ENCODE results near the gene TEX51. TPM values are rescaled to one million over a fixed set of nuclear protein-coding genes. Genes with fewer than 3 reads are reported as not detected.

TEX51 gene
- polyA plus RNA-seq, 1 donor = not detected

GRCh38 chr2:126902152-126902835 lies 3.6 kb downstream of the TEX51 start:
- Histone ChIP-seq H3K4me1 (ENCODE audit: control insufficient read depth, insufficient read depth, low read length) (no peaks in the 10 kb centered on the region), H3K27me3 (ENCODE audit: control insufficient read depth, insufficient read depth, low read length) (no peaks in the 10 kb centered on the region), H3K9me3 (ENCODE audit: control insufficient read depth, low read depth, low read length) (no peaks in the 10 kb centered on the region), H3K4me3 (ENCODE audit: low read length) (no peak overlapping the region), H3K36me3 (ENCODE audit: control insufficient read depth, insufficient read depth, low read length) (no peaks in the 10 kb centered on the region), H3K27ac (ENCODE audit: low read length) (no peak overlapping the region)
- DNase-seq = no peak
- WGBS (ENCODE audit: insufficient coverage, low lambda C conversion rate) = no CpG with 5 or more reads among the region's 7 CpGs

GRCh38 chr2:126902859-126903258 lies 4.2 kb downstream of the TEX51 start:
- Histone ChIP-seq H3K27ac (ENCODE audit: low read length) (no peak overlapping the region), H3K27me3 (ENCODE audit: control insufficient read depth, insufficient read depth, low read length) (peaks cover 4% of the 10 kb centered on the region), H3K4me3 (ENCODE audit: low read length) (no peak overlapping the region), H3K36me3 (ENCODE audit: control insufficient read depth, insufficient read depth, low read length) (no peaks in the 10 kb centered on the region), H3K4me1 (ENCODE audit: control insufficient read depth, insufficient read depth, low read length) (no peaks in the 10 kb centered on the region), H3K9me3 (ENCODE audit: control insufficient read depth, low read depth, low read length) (no peaks in the 10 kb centered on the region)
- no peak for DNase-seq
- WGBS (ENCODE audit: insufficient coverage, low lambda C conversion rate) = no CpG with 5 or more reads among the region's 6 CpGs

DNA sequence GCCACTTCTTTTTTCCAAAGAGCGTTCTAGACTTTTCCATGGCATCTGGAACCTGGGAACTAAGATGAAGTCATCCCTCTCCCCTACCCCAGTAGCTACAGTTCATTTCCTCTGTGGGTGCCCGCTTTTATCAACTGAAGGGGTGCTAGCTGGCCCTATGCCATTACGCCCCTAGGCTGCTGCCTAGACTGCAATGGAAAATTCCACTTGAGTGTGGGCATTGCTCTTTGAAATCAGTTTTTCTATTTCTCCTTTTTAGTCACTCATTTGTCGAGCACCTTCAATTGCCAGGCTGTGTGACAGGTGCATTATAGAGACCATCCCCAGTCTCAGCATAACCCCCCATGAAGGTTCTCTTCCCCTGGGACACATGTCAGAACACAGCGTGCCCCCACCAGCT lies 7.3 kb downstream of the TEX51 start:
- Histone ChIP-seq H3K4me1 (ENCODE audit: control insufficient read depth, insufficient read depth, low read length) (no peaks in the 10 kb centered on the region), H3K27me3 (ENCODE audit: control insufficient read depth, insufficient read depth, low read length) (peaks cover 4% of the 10 kb centered on the region), H3K4me3 (ENCODE audit: low read length) (no peak overlapping the region), H3K27ac (ENCODE audit: low read length) (no peak overlapping the region), H3K9me3 (ENCODE audit: control insufficient read depth, low read depth, low read length) (no peaks in the 10 kb centered on the region), H3K36me3 (ENCODE audit: control insufficient read depth, insufficient read depth, low read length) (no peaks in the 10 kb centered on the region)
- WGBS (ENCODE audit: insufficient coverage, low lambda C conversion rate) = no CpG with 5 or more reads among the region's 5 CpGs
- no peak for DNase-seq

GRCh38 chr2:126906781-126907180 lies 8.1 kb downstream of the TEX51 start:
- Histone ChIP-seq H3K27me3 (ENCODE audit: control insufficient read depth, insufficient read depth, low read length) (peaks cover 4% of the 10 kb centered on the region), H3K9me3 (ENCODE audit: control insufficient read depth, low read depth, low read length) (no peaks in the 10 kb centered on the region), H3K4me1 (ENCODE audit: control insufficient read depth, insufficient read depth, low read length) (no peaks in the 10 kb centered on the region), H3K4me3 (ENCODE audit: low read length) (no peak overlapping the region), H3K36me3 (ENCODE audit: control insufficient read depth, insufficient read depth, low read length) (no peaks in the 10 kb centered on the region), H3K27ac (ENCODE audit: low read length) (no peak overlapping the region)
- no CpG with 5 or more reads among the region's 6 CpGs for WGBS (ENCODE audit: insufficient coverage, low lambda C conversion rate)
- DNase-seq = no peak

DNA sequence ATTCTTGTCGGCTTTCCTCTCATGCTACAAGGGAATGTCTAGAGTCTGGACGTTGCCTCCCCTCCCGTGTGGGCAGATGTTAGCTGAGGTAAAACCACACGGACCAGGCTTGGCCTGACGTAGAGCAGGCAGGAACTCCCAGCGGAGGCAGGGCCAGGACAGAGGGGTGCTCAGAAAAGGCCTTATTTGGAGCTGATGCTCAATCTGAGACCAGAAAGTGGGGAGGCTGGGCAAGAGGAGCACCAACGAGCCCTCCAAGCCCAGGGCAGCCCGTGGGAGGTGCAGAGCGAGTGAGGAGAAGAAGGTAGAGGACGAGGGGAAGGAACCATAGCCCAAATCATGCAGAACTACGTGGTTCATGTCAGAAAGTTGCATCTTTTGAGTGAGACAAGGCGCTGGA lies 9.0 kb downstream of the TEX51 start:
- 100% methylated on average over 1 of the region's 12 CpGs for WGBS (ENCODE audit: insufficient coverage, low lambda C conversion rate)
- Histone ChIP-seq H3K4me1 (ENCODE audit: control insufficient read depth, insufficient read depth, low read length) (no peaks in the 10 kb centered on the region), H3K27ac (ENCODE audit: low read length) (no peak overlapping the region), H3K27me3 (ENCODE audit: control insufficient read depth, insufficient read depth, low read length) (peaks cover 4% of the 10 kb centered on the region), H3K4me3 (ENCODE audit: low read length) (no peak overlapping the region), H3K9me3 (ENCODE audit: control insufficient read depth, low read depth, low read length) (no peaks in the 10 kb centered on the region), H3K36me3 (ENCODE audit: control insufficient read depth, insufficient read depth, low read length) (no peaks in the 10 kb centered on the region)
- peak in 1 of 2 donors; percentile 20 for DNase-seq

- no CpG with 5 or more reads among the region's 10 CpGs for WGBS (ENCODE audit: insufficient coverage, low lambda C conversion rate)
- no peak for DNase-seq
- peaks cover 4% of the 10 kb centered on the region for H3K27me3 ChIP-seq (ENCODE audit: control insufficient read depth, insufficient read depth, low read length)
- no peaks in the 10 kb centered on the region for H3K4me1 ChIP-seq (ENCODE audit: control insufficient read depth, insufficient read depth, low read length)
- H3K27ac ChIP-seq (ENCODE audit: low read length) = no peak overlapping the region
- no peaks in the 10 kb centered on the region for H3K36me3 ChIP-seq (ENCODE audit: control insufficient read depth, insufficient read depth, low read length)
- H3K9me3 ChIP-seq (ENCODE audit: control insufficient read depth, low read depth, low read length) = no peaks in the 10 kb centered on the region
- no peak overlapping the region for H3K4me3 ChIP-seq (ENCODE audit: low read length)
These were observed 10.1 kb downstream of the TEX51 start for GRCh38 chr2:126908721-126909177.

DNA sequence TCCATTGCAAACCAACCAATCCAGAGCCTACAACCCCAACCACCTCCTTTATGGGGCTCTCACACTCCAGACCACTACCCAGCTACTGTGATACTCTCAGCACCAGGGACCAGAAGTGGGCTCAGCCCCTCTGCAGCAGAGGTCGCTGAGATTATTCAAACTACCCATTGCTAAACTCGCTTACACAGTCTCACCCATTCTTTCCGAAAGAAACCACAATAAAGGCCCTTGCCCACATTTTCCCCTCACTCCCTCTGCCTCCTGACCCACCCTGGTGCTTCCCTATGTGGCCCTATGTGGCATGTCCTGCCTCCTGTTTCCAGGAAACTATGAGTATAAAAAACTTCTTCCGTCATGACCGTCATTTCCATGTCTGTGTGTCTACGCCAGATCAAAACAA lies 10.7 kb downstream of the TEX51 start:
- H3K9me3 ChIP-seq (ENCODE audit: control insufficient read depth, low read depth, low read length) = no peaks in the 10 kb centered on the region
- WGBS (ENCODE audit: insufficient coverage, low lambda C conversion rate) = 93% methylated on average over 2 of the region's 6 CpGs
- no peak overlapping the region for H3K4me3 ChIP-seq (ENCODE audit: low read length)
- no peak for DNase-seq
- H3K36me3 ChIP-seq (ENCODE audit: control insufficient read depth, insufficient read depth, low read length) = no peaks in the 10 kb centered on the region
- peaks cover 4% of the 10 kb centered on the region for H3K27me3 ChIP-seq (ENCODE audit: control insufficient read depth, insufficient read depth, low read length)
- H3K27ac ChIP-seq (ENCODE audit: low read length) = no peak overlapping the region
- H3K4me1 ChIP-seq (ENCODE audit: control insufficient read depth, insufficient read depth, low read length) = no peaks in the 10 kb centered on the region

GRCh38 chr2:126909781-126910180 lies 11.1 kb downstream of the TEX51 start:
- DNase-seq = no peak
- peaks cover 4% of the 10 kb centered on the region for H3K27me3 ChIP-seq (ENCODE audit: control insufficient read depth, insufficient read depth, low read length)
- WGBS (ENCODE audit: insufficient coverage, low lambda C conversion rate) = 100% methylated on average over 1 of the region's 3 CpGs

GRCh38 chr2:126910637-126911036 lies 11.9 kb downstream of the TEX51 start:
- no peaks in the 10 kb centered on the region for H3K4me1 ChIP-seq (ENCODE audit: control insufficient read depth, insufficient read depth, low read length)
- WGBS (ENCODE audit: insufficient coverage, low lambda C conversion rate) = no CpG with 5 or more reads among the region's 1 CpG
- no peaks in the 10 kb centered on the region for H3K9me3 ChIP-seq (ENCODE audit: control insufficient read depth, low read depth, low read length)
- DNase-seq = no peak
- H3K27ac ChIP-seq (ENCODE audit: low read length) = no peak overlapping the region
- no peak overlapping the region for H3K4me3 ChIP-seq (ENCODE audit: low read length)
- H3K36me3 ChIP-seq (ENCODE audit: control insufficient read depth, insufficient read depth, low read length) = no peaks in the 10 kb centered on the region
- H3K27me3 ChIP-seq (ENCODE audit: control insufficient read depth, insufficient read depth, low read length) = peaks cover 4% of the 10 kb centered on the region

More at GRCh38 chr2:126909781-126910180, 11.1 kb downstream of the TEX51 start:
- Histone ChIP-seq H3K4me1 (ENCODE audit: control insufficient read depth, insufficient read depth, low read length) (no peaks in the 10 kb centered on the region), H3K9me3 (ENCODE audit: control insufficient read depth, low read depth, low read length) (no peaks in the 10 kb centered on the region), H3K27ac (ENCODE audit: low read length) (no peak overlapping the region), H3K36me3 (ENCODE audit: control insufficient read depth, insufficient read depth, low read length) (no peaks in the 10 kb centered on the region), H3K4me3 (ENCODE audit: low read length) (no peak overlapping the region)

DNA sequence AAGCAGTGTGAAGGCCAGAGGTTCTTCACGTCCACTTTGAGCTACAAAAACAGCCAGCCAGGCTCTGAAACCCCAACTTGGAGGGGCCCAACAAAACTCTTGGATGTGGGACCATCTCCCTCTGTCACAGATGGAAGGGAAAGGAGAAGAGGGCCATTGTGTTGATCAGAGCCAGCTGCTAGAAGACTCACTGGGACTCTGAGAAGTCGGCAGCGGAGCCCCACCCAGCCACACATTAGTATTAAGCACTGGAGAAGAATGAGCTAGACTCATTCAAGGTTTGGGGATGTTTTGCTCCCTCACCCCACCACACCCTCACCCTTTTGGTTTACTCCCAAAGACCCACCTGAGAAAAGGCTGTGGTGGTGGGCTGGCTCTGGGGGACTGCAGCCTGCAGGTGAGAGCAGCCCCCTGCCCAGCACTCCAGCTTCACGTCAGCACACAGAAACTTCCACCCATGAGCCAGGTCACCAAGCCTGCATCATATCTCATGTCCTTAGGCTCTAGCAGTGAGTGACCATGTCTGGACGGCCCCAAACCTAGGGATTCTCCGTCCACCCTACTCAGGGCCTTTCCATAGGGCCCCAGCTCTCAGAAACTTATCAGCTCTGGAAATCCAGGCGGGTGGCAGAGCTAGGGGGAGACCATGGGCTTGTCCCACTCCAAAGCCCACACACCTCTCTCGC lies 12.6 kb downstream of the TEX51 start:
- Histone ChIP-seq H3K4me1 (ENCODE audit: control insufficient read depth, insufficient read depth, low read length) (no peaks in the 10 kb centered on the region), H3K27me3 (ENCODE audit: control insufficient read depth, insufficient read depth, low read length) (peaks cover 4% of the 10 kb centered on the region), H3K4me3 (ENCODE audit: low read length) (no peak overlapping the region), H3K27ac (ENCODE audit: low read length) (no peak overlapping the region), H3K9me3 (ENCODE audit: control insufficient read depth, low read depth, low read length) (no peaks in the 10 kb centered on the region), H3K36me3 (ENCODE audit: control insufficient read depth, insufficient read depth, low read length) (no peaks in the 10 kb centered on the region)
- DNase-seq = no peak
- WGBS (ENCODE audit: insufficient coverage, low lambda C conversion rate) = no CpG with 5 or more reads among the region's 8 CpGs

All from large intestine (tissue), 3 donors.